SK-N-SH treated with all-trans-retinoic acid at 6 μM for 48 hours (cell line): ENCODE measurements around the gene PSMC3.

ENCODE experiments used
- ATAC-seq: fragments of 200-7000 bp; cut with Tn5 transposase; 3 replicates; pipeline ENCODE4 v1.9.1; 2020; ENCODE audit warnings: mild to moderate bottlenecking, moderate library complexity
- CSDC2 ChIP-seq: fragments of 250-450 bp; sonication (Bioruptor Pico); IDR thresholded peaks from 2 replicates; pipeline ENCODE4 v1.5.0; 2020; ENCODE audit warnings: mild to moderate bottlenecking, moderate library complexity
- ESRRG ChIP-seq: fragments of 250-450 bp; sonication (Bioruptor Pico); IDR thresholded peaks from 2 replicates; pipeline ENCODE4 v1.6.1; 2021; ENCODE audit warnings: mild to moderate bottlenecking
- GLIS3 ChIP-seq: fragments of 250-450 bp; sonication (Bioruptor Pico); IDR thresholded peaks from 2 replicates; pipeline ENCODE4 v1.5.0; 2020; ENCODE audit warnings: mild to moderate bottlenecking, moderate library complexity
- ISL1 ChIP-seq: fragments of 250-450 bp; sonication (Bioruptor Pico); IDR thresholded peaks from 2 replicates; pipeline ENCODE4 v2.1.2; 2022; ENCODE audit warnings: mild to moderate bottlenecking, moderate library complexity
- OSR1 ChIP-seq: fragments of 250-450 bp; sonication (Bioruptor Pico); IDR thresholded peaks from 2 replicates; pipeline ENCODE4 v1.8.0; 2022; ENCODE audit warnings: moderate library complexity, mild to moderate bottlenecking, inconsistent platforms
- PPARA ChIP-seq: fragments of 250-450 bp; sonication (Bioruptor Pico); IDR thresholded peaks from 2 replicates; pipeline ENCODE4 v1.5.0; 2020; ENCODE audit warnings: mild to moderate bottlenecking, borderline replicate concordance
- RARB ChIP-seq: fragments of 250-450 bp; sonication (Bioruptor Pico); IDR thresholded peaks from 2 replicates; pipeline ENCODE4 v1.8.0; 2021; ENCODE audit warnings: mild to moderate bottlenecking, moderate library complexity
- SNAI2 ChIP-seq: fragments of 250-450 bp; sonication (Bioruptor Pico); IDR thresholded peaks from 2 replicates; pipeline ENCODE4 v1.5.0; 2020; ENCODE audit warnings: mild to moderate bottlenecking, moderate library complexity
- TCF4 ChIP-seq: fragments of 250-450 bp; sonication (Bioruptor Pico); IDR thresholded peaks from 2 replicates; pipeline ENCODE4 v1.8.0; 2021; ENCODE audit warnings: mild to moderate bottlenecking, moderate library complexity, borderline replicate concordance
- ZC3H10 ChIP-seq: fragments of 250-450 bp; sonication (Bioruptor Pico); IDR thresholded peaks from 2 replicates; pipeline ENCODE4 v1.5.1; 2021; ENCODE audit warnings: mild to moderate bottlenecking, moderate library complexity
- ZFP3 ChIP-seq: fragments of 250-450 bp; sonication (Bioruptor Pico); IDR thresholded peaks from 2 replicates; pipeline ENCODE4 v1.5.0; 2020; ENCODE audit warnings: mild to moderate bottlenecking, moderate library complexity
- ZFP30 ChIP-seq: fragments of 450-650 bp; formaldehyde crosslinking; IDR thresholded peaks from 2 replicates; pipeline ENCODE4 v1.5.0; 2022; ENCODE audit warnings: mild to moderate bottlenecking, moderate library complexity
- ZNF565 ChIP-seq: fragments of 450-650 bp; formaldehyde crosslinking; conservative IDR thresholded peaks from 2 replicates; pipeline ENCODE4 v1.5.0; 2020; ENCODE audit warnings: low read depth, mild to moderate bottlenecking, moderate library complexity
- ZNF70 ChIP-seq: fragments of 450-650 bp; formaldehyde crosslinking; IDR thresholded peaks from 2 replicates; pipeline ENCODE4 v1.5.0; 2020; ENCODE audit warnings: mild to moderate bottlenecking, moderate library complexity
- ZNF8 ChIP-seq: fragments of 450-650 bp; formaldehyde crosslinking; IDR thresholded peaks from 2 replicates; pipeline ENCODE4 v1.5.0; 2020; ENCODE audit warnings: mild to moderate bottlenecking, moderate library complexity
- TF ChIP-seq, protein P1 (sequence below): fragments of 250-450 bp; sonication (Bioruptor Pico); IDR thresholded peaks from 2 replicates; pipeline ENCODE4 v1.5.1; 2021; ENCODE audit warnings: mild to moderate bottlenecking, moderate library complexity
- TF ChIP-seq, protein P2 (sequence below): fragments of 250-450 bp; sonication (Bioruptor Pico); IDR thresholded peaks from 2 replicates; pipeline ENCODE4 v1.5.1; 2020; ENCODE audit warnings: low read depth, mild to moderate bottlenecking, moderate library complexity
- TF ChIP-seq, protein P3 (sequence below): fragments of 250-450 bp; sonication (Bioruptor Pico); IDR thresholded peaks from 2 replicates; pipeline ENCODE4 v1.8.0; 2021; ENCODE audit warnings: low read depth, mild to moderate bottlenecking, moderate library complexity, borderline replicate concordance
- TF ChIP-seq, protein P4 (sequence below): fragments of 250-450 bp; sonication (Bioruptor Pico); IDR thresholded peaks from 2 replicates; pipeline ENCODE4 v1.8.0; 2020; ENCODE audit warnings: mild to moderate bottlenecking, moderate library complexity, borderline replicate concordance

The PSMC3 gene

DNA sequence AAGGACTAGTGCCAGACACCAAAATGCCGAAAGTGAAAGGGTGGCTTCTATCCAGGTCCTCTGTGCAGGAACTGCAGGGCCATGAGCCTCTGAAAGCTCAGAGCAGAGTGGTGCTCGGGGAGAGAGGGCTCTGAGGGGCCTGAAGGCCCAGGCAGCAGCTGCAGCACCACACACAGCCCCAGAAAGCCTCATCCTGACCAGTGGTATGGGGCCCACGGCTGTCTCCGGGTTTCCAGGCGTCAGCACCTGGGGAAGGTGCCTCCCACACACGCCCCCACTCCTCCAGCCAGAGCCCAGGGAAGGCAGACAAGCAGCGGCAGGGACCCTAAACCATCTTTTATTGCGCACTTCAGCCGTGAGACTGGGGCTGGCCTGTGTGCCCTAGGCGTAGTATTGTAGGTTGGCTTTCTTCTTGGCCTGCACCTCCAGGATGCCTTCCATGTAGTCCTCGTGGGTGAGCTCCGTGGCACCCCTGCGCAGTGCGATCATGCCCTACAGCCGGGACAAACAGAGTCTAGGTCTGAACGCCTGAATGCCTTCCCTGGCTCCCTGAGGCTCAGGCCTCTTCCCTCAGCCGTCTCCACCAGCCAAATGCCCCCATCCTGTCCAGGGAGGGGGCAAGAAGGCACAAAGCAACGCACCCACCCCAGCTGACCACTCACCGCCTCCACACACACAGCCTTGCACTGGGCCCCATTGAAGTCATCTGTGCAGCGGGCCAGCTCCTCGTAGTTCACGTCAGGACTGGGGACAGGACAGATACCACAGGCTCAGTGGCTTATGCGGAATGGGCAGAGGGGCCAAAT is 7.6 kb downstream of the PSMC3 start:
- TF ChIP-seq ESRRG (CRISPR knock-in tag): no peak
- no peak for TF ChIP-seq ISL1 (CRISPR knock-in tag)
- TF ChIP-seq, protein P1, sequence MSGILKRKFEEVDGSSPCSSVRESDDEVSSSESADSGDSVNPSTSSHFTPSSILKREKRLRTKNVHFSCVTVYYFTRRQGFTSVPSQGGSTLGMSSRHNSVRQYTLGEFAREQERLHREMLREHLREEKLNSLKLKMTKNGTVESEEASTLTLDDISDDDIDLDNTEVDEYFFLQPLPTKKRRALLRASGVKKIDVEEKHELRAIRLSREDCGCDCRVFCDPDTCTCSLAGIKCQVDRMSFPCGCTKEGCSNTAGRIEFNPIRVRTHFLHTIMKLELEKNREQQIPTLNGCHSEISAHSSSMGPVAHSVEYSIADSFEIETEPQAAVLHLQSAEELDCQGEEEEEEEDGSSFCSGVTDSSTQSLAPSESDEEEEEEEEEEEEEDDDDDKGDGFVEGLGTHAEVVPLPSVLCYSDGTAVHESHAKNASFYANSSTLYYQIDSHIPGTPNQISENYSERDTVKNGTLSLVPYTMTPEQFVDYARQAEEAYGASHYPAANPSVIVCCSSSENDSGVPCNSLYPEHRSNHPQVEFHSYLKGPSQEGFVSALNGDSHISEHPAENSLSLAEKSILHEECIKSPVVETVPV (CRISPR knock-in tag): no peak
- no peak for TF ChIP-seq GLIS3
- TF ChIP-seq, protein P2, sequence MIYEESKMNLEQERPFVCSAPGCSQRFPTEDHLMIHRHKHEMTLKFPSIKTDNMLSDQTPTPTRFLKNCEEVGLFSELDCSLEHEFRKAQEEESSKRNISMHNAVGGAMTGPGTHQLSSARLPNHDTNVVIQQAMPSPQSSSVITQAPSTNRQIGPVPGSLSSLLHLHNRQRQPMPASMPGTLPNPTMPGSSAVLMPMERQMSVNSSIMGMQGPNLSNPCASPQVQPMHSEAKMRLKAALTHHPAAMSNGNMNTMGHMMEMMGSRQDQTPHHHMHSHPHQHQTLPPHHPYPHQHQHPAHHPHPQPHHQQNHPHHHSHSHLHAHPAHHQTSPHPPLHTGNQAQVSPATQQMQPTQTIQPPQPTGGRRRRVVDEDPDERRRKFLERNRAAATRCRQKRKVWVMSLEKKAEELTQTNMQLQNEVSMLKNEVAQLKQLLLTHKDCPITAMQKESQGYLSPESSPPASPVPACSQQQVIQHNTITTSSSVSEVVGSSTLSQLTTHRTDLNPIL (CRISPR knock-in tag): no peak
- TF ChIP-seq TCF4 (CRISPR knock-in tag): no peak
- TF ChIP-seq, protein P3, sequence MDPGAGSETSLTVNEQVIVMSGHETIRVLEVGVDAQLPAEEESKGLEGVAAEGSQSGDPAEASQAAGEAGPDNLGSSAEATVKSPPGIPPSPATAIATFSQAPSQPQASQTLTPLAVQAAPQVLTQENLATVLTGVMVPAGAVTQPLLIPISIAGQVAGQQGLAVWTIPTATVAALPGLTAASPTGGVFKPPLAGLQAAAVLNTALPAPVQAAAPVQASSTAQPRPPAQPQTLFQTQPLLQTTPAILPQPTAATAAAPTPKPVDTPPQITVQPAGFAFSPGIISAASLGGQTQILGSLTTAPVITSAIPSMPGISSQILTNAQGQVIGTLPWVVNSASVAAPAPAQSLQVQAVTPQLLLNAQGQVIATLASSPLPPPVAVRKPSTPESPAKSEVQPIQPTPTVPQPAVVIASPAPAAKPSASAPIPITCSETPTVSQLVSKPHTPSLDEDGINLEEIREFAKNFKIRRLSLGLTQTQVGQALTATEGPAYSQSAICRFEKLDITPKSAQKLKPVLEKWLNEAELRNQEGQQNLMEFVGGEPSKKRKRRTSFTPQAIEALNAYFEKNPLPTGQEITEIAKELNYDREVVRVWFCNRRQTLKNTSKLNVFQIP (CRISPR knock-in tag): no peak
- no peak for TF ChIP-seq ZFP30
- TF ChIP-seq RARB (CRISPR knock-in tag): no peak
- TF ChIP-seq, all 23 proteins: peak for 0
- ATAC-seq: no peak

DNA sequence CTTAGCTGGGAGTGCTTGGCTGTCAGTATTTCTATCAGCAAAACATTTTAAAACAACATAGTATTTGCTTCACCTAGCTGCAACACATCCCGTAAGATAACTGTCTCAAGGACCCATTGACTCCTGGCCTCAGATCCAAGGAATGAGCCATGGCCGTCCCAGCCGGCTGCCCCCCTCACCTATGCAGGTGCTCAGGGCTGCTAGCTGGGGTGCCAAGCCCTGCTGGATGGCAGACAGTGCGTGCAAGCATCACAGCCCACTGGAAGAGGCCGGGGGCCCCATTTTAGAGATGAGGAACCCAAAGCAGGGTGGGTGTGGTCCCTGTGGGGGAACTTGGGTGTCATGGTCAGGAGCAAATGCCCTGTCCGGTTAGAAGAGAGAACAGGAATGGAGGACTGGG is 8.5 kb downstream of the PSMC3 start:
- no peak for ATAC-seq
- no peak for TF ChIP-seq OSR1 (CRISPR knock-in tag)
- TF ChIP-seq, protein P4, sequence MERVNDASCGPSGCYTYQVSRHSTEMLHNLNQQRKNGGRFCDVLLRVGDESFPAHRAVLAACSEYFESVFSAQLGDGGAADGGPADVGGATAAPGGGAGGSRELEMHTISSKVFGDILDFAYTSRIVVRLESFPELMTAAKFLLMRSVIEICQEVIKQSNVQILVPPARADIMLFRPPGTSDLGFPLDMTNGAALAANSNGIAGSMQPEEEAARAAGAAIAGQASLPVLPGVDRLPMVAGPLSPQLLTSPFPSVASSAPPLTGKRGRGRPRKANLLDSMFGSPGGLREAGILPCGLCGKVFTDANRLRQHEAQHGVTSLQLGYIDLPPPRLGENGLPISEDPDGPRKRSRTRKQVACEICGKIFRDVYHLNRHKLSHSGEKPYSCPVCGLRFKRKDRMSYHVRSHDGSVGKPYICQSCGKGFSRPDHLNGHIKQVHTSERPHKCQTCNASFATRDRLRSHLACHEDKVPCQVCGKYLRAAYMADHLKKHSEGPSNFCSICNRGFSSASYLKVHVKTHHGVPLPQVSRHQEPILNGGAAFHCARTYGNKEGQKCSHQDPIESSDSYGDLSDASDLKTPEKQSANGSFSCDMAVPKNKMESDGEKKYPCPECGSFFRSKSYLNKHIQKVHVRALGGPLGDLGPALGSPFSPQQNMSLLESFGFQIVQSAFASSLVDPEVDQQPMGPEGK (CRISPR knock-in tag): no peak
- no peak for TF ChIP-seq ISL1 (CRISPR knock-in tag)
- TF ChIP-seq ZNF565 (CRISPR knock-in tag): no peak
- TF ChIP-seq CSDC2 (CRISPR knock-in tag): no peak
- TF ChIP-seq PPARA (CRISPR knock-in tag): no peak
- no peak for TF ChIP-seq SNAI2 (CRISPR knock-in tag)
- no peak for TF ChIP-seq ZNF70 (CRISPR knock-in tag)
- TF ChIP-seq ZFP30: no peak
- TF ChIP-seq ZNF8 (CRISPR knock-in tag): no peak
- no peak for TF ChIP-seq TCF4 (CRISPR knock-in tag)

DNA sequence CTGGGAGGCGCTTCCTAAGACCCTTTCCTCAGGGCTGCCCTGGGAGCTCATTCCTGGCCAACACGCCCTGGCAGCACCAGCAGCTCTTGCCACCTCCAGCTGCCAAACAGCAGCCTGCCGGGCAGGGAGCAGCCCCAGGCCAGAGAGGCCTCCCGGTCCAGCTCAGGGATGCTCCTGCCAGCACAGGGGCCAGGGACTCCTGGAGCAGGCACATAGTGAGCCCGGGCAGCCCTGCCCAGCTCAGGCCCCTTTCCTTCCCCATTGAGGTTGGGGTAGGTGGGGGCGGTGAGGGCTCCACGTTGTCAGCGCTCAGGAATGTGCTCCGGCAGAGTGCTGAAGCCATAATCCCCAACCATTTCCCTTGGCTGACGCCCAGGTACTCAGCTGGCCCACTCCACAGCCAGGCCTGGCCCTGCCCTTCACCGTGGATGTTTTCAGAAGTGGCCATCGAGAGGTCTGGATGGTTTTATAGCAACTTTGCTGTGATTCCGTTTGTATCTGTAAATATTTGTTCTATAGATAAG is 10.2 kb downstream of the PSMC3 start:
- ATAC-seq: peak; percentile 88
- peak; percentile 51; the same call in 1 of the 2 replicates for TF ChIP-seq ZFP3 (CRISPR knock-in tag)
- no peak for TF ChIP-seq ZNF8 (CRISPR knock-in tag)
- TF ChIP-seq ZNF565 (CRISPR knock-in tag): no peak
- TF ChIP-seq ZC3H10 (CRISPR knock-in tag): no peak
- TF ChIP-seq ISL1 (CRISPR knock-in tag): no peak
- TF ChIP-seq, protein P4 (CRISPR knock-in tag): peak; percentile 86
- TF ChIP-seq, all 23 proteins: peak for 2
